Lung (tissue), 12 donors: ENCODE measurements around the gene CELF2. TPM values are rescaled to one million over a fixed set of nuclear protein-coding genes. Genes with fewer than 3 reads are reported as not detected.

Source experiments
- ATAC-seq: fragments of 200-7000 bp; cut with Tn5 transposase; one replicate; pipeline ENCODE4 v1.9.1; 2020; ENCODE audit warnings: moderate number of reproducible peaks; ENCODE audit not compliant: insufficient read depth, low FRiP score
- DNase-seq, 3 donors: peaks; one replicate each; pipeline ENCODE4 v3.0.0-alpha.2; 2013 to 2017
- H3K27ac ChIP-seq, 2 donors: one replicate each; pipeline ENCODE4 v1.5.1; 2013; ENCODE audit warnings: mild to moderate bottlenecking in 2 of 2, moderate library complexity in 2 of 2, control low read depth in 1 of 2, inconsistent platforms in 1 of 2, low read depth in 1 of 2, low read length in 1 of 2
- H3K27me3 ChIP-seq, 3 donors: one replicate each; pipeline ENCODE4 v1.5.1; 2013; ENCODE audit warnings: low read length in 2 of 3; ENCODE audit not compliant: control insufficient read depth in 3 of 3, insufficient read depth in 3 of 3
- H3K36me3 ChIP-seq, 4 donors: one replicate each; pipeline ENCODE4 v1.5.1; 2013; ENCODE audit warnings: low read length in 4 of 4, mild to moderate bottlenecking in 1 of 4, moderate library complexity in 1 of 4; ENCODE audit not compliant: control insufficient read depth in 4 of 4, insufficient read depth in 4 of 4
- H3K4me1 ChIP-seq, 5 donors: one replicate each; pipeline ENCODE4 v1.5.1; 2013; ENCODE audit warnings: low read length in 5 of 5, mild to moderate bottlenecking in 2 of 5, moderate library complexity in 1 of 5; ENCODE audit not compliant: control insufficient read depth in 5 of 5, insufficient read depth in 5 of 5
- H3K4me3 ChIP-seq: one replicate; pipeline ENCODE4 v1.5.1; 2013; ENCODE audit warnings: mild to moderate bottlenecking, control low read depth, moderate library complexity
- H3K9ac ChIP-seq, 2 donors: one replicate each; pipeline ENCODE4 v1.5.1; 2013; ENCODE audit warnings: low read length in 2 of 2, control low read depth in 1 of 2; ENCODE audit not compliant: insufficient read depth in 1 of 2
- H3K9me3 ChIP-seq, 4 donors: one replicate each; pipeline ENCODE4 v1.5.1; 2013; ENCODE audit warnings: low read length in 3 of 4, mild to moderate bottlenecking in 1 of 4, moderate library complexity in 1 of 4; ENCODE audit not compliant: control insufficient read depth in 4 of 4, insufficient read depth in 3 of 4
- WGBS, 2 donors: extraction: QIAGEN DNeasy Blood & Tissue Kit; methylation state at CpG; one replicate each; pipeline ENCODE4 v1.1.7; 2013; 5-methylcytosine and 5-hydroxymethylcytosine counted together
- polyA plus RNA-seq, 2 donors: library from polyadenylated mRNA; stranded (reverse); fragments of 200-250 nt; gene quantifications; one replicate each; pipeline ENCODE4 v1.2.1, GENCODE V29; 2013
- total RNA-seq, 2 donors: library from RNA; depleted of rRNA in 1 of 2; stranded (reverse); fragments of >200 nt in 1 of 2; gene quantifications; one replicate each; pipeline ENCODE4 v1.2.1, GENCODE V29; 2014 to 2021
- TF ChIP-seq, protein P1 (sequence below): IDR thresholded peaks from 2 replicates; pipeline ENCODE4 v1.5.1; 2012; ENCODE audit warnings: mild to moderate bottlenecking; ENCODE audit errors: control extremely low read depth, extremely low read depth
- donor health status: control.
- donor health status: control.
- donor health status: Bipolar disorder and iron deficiency.
- donor health status: healthy.
- donor health status: DM: yes; HTN: yes; CAD: no.

The CELF2 gene
- total and polyA plus RNA-seq, 4 donors: 13.6 to 115 (median 63.7) TPM

- TF ChIP-seq, protein P1, sequence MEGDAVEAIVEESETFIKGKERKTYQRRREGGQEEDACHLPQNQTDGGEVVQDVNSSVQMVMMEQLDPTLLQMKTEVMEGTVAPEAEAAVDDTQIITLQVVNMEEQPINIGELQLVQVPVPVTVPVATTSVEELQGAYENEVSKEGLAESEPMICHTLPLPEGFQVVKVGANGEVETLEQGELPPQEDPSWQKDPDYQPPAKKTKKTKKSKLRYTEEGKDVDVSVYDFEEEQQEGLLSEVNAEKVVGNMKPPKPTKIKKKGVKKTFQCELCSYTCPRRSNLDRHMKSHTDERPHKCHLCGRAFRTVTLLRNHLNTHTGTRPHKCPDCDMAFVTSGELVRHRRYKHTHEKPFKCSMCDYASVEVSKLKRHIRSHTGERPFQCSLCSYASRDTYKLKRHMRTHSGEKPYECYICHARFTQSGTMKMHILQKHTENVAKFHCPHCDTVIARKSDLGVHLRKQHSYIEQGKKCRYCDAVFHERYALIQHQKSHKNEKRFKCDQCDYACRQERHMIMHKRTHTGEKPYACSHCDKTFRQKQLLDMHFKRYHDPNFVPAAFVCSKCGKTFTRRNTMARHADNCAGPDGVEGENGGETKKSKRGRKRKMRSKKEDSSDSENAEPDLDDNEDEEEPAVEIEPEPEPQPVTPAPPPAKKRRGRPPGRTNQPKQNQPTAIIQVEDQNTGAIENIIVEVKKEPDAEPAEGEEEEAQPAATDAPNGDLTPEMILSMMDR: no peak
- Histone ChIP-seq H3K27ac (no peak overlapping the region), H3K9me3 (no peaks in the 10 kb centered on the region), H3K36me3 (peaks cover 0 to 2% (median 0%) of the 10 kb centered on the region in 4 donors), H3K4me3 (no peak overlapping the region), H3K4me1 (peaks cover 0 to 2% (median 0%) of the 10 kb centered on the region in 5 donors), H3K27me3 (no peaks in the 10 kb centered on the region), H3K9ac (no peak overlapping the region)
- DNase-seq (no peak), ATAC-seq (no peak)
- 85 to 91% methylated on average over 9 of the region's 9 CpGs for WGBS, 2 donors
Observed at GRCh38 chr10:11104772-11105675, 87.4 kb downstream of the CELF2 start.

- DNase-seq: no peak
- no peaks in the 10 kb centered on the region for H3K9me3 ChIP-seq
- H3K4me1 ChIP-seq: peaks cover 0 to 3% (median 0%) of the 10 kb centered on the region in 5 donors
- H3K27me3 ChIP-seq: no peaks in the 10 kb centered on the region
- peaks cover 0 to 2% (median 0%) of the 10 kb centered on the region in 4 donors for H3K36me3 ChIP-seq
- WGBS, 2 donors: 97% methylated on average over 2 of the region's 2 CpGs
- H3K27ac ChIP-seq: no peak overlapping the region
- TF ChIP-seq, protein P1: no peak
- H3K4me3 ChIP-seq: no peak overlapping the region
- ATAC-seq: no peak
- H3K9ac ChIP-seq: no peak overlapping the region
Observed at GRCh38 chr10:11105676-11106004, 88.0 kb downstream of the CELF2 start.

GRCh38 chr10:11106621-11107374 is 89.1 kb downstream of the CELF2 start:
- Histone ChIP-seq H3K9ac (no peak overlapping the region), H3K4me1 (peaks cover 0 to 8% (median 0%) of the 10 kb centered on the region in 5 donors), H3K4me3 (no peak overlapping the region), H3K27me3 (no peaks in the 10 kb centered on the region), H3K36me3 (peaks cover 0 to 2% (median 0%) of the 10 kb centered on the region in 4 donors), H3K27ac (no peak overlapping the region), H3K9me3 (no peaks in the 10 kb centered on the region)
- TF ChIP-seq, protein P1: no peak
- WGBS, 2 donors: 93 to 96% methylated on average over 7 of the region's 7 CpGs
- DNase-seq (no peak), ATAC-seq (no peak)
